IgD-negative memory B cell (primary cell): ENCODE results near the gene RSPH1. TPM values are rescaled to one million over a fixed set of nuclear protein-coding genes. Genes with fewer than 3 reads are reported as not detected.

Source experiments
- H3K27ac Mint-ChIP-seq, 3 donors: one replicate each; pipeline ENCODE4 v1.8.0; 2020 to 2022; ENCODE audit warnings: mild to moderate bottlenecking in 3 of 3, mixed read lengths in 3 of 3, moderate library complexity in 1 of 3
- H3K27me3 Mint-ChIP-seq: one replicate; pipeline ENCODE4 v1.8.0; 2021; ENCODE audit warnings: mixed read lengths
- H3K36me3 Mint-ChIP-seq: one replicate; pipeline ENCODE4 v1.8.0; 2020; ENCODE audit warnings: mild to moderate bottlenecking, mixed read lengths
- H3K4me1 Mint-ChIP-seq, 3 donors: one replicate each; pipeline ENCODE4 v1.8.0; 2020 to 2022; ENCODE audit warnings: mixed read lengths in 3 of 3, mild to moderate bottlenecking in 1 of 3
- H3K4me3 Mint-ChIP-seq, 4 donors: one replicate each; pipeline ENCODE4 v1.8.0; 2020 to 2022; ENCODE audit warnings: mild to moderate bottlenecking in 4 of 4, mixed read lengths in 4 of 4, moderate library complexity in 3 of 4
- H3K9me3 Mint-ChIP-seq, 3 donors: one replicate each; pipeline ENCODE4 v1.8.0; 2020 to 2021; ENCODE audit warnings: mixed read lengths in 3 of 3, mild to moderate bottlenecking in 1 of 3
- polyA plus RNA-seq: library from polyadenylated mRNA; unstranded; fragments of 300-500 nt; fragmentation: Illumina TruSeq; gene quantifications from one replicate; pipeline ENCODE4 v1.2.3, GENCODE V29; 2021

RSPH1 gene
- polyA plus RNA-seq, 1 donor from 2014 or later = not detected

- H3K36me3 Mint-ChIP-seq = peaks cover 2% of the 10 kb centered on the region
- H3K9me3 Mint-ChIP-seq = no peaks in the 10 kb centered on the region
- peaks cover 3% of the 10 kb centered on the region for H3K27me3 Mint-ChIP-seq
- H3K27ac Mint-ChIP-seq = no peak overlapping the region
- H3K4me1 Mint-ChIP-seq = peaks cover 10 to 11% (median 11%) of the 10 kb centered on the region in 3 donors
- H3K4me3 Mint-ChIP-seq = no peak overlapping the region
Measured at GRCh38 chr21:42493109-42494060, 2.6 kb downstream of the RSPH1 start.

GRCh38 chr21:42492201-42492600 lies 3.8 kb downstream of the RSPH1 start:
- Mint-ChIP-seq H3K4me1 (peaks cover 10 to 11% (median 10%) of the 10 kb centered on the region in 3 donors), H3K27me3 (peaks cover 6% of the 10 kb centered on the region), H3K9me3 (no peaks in the 10 kb centered on the region), H3K36me3 (peaks cover 2% of the 10 kb centered on the region), H3K4me3 (peak overlapping the region in 1 of 4 donors; percentile 7), H3K27ac (no peak overlapping the region)

- peaks cover 5 to 8% (median 6%) of the 10 kb centered on the region in 3 donors for H3K4me1 Mint-ChIP-seq
- no peaks in the 10 kb centered on the region for H3K9me3 Mint-ChIP-seq
- peaks cover 2% of the 10 kb centered on the region for H3K36me3 Mint-ChIP-seq
- H3K4me3 Mint-ChIP-seq = no peak overlapping the region
- peaks cover 6% of the 10 kb centered on the region for H3K27me3 Mint-ChIP-seq
- no peak overlapping the region for H3K27ac Mint-ChIP-seq
Measured at GRCh38 chr21:42491328-42491727, 4.7 kb downstream of the RSPH1 start.

GRCh38 chr21:42490720-42491119 lies 5.3 kb downstream of the RSPH1 start:
- H3K27me3 Mint-ChIP-seq = peaks cover 6% of the 10 kb centered on the region
- H3K4me1 Mint-ChIP-seq = peaks cover under 1 to 6% (median 5%) of the 10 kb centered on the region in 3 donors
- no peaks in the 10 kb centered on the region for H3K9me3 Mint-ChIP-seq
- no peak overlapping the region for H3K4me3 Mint-ChIP-seq
- H3K36me3 Mint-ChIP-seq = peaks cover 2% of the 10 kb centered on the region
- H3K27ac Mint-ChIP-seq = no peak overlapping the region

- peaks cover 0 to 3% (median 3%) of the 10 kb centered on the region in 3 donors for H3K4me1 Mint-ChIP-seq
- H3K4me3 Mint-ChIP-seq = no peak overlapping the region
- H3K36me3 Mint-ChIP-seq = peaks cover 2% of the 10 kb centered on the region
- no peaks in the 10 kb centered on the region for H3K9me3 Mint-ChIP-seq
- no peak overlapping the region for H3K27ac Mint-ChIP-seq
- peaks cover 6% of the 10 kb centered on the region for H3K27me3 Mint-ChIP-seq
Measured at GRCh38 chr21:42489991-42490390, 6.0 kb downstream of the RSPH1 start.

- Mint-ChIP-seq H3K36me3 (peaks cover 2% of the 10 kb centered on the region), H3K4me1 (peaks cover 0 to 3% (median 3%) of the 10 kb centered on the region in 3 donors), H3K9me3 (no peaks in the 10 kb centered on the region), H3K4me3 (peak overlapping the region in 1 of 4 donors; percentile 29), H3K27me3 (peaks cover 6% of the 10 kb centered on the region), H3K27ac (no peak overlapping the region)
Measured at GRCh38 chr21:42489006-42489563, 6.9 kb downstream of the RSPH1 start.

GRCh38 chr21:42486531-42486930 lies 9.5 kb downstream of the RSPH1 start:
- Mint-ChIP-seq H3K4me3 (no peak overlapping the region), H3K4me1 (peaks cover 0 to 4% (median 3%) of the 10 kb centered on the region in 3 donors), H3K27me3 (peaks cover 8% of the 10 kb centered on the region), H3K27ac (peak overlapping the region in 1 of 3 donors; percentile 22), H3K36me3 (peaks cover 2% of the 10 kb centered on the region), H3K9me3 (no peaks in the 10 kb centered on the region)

- H3K4me1 Mint-ChIP-seq = peaks cover 0 to 4% (median 3%) of the 10 kb centered on the region in 3 donors
- H3K4me3 Mint-ChIP-seq = no peak overlapping the region
- H3K27ac Mint-ChIP-seq = peak overlapping the region in 1 of 3 donors; percentile 22
- no peaks in the 10 kb centered on the region for H3K9me3 Mint-ChIP-seq
- peaks cover 8% of the 10 kb centered on the region for H3K27me3 Mint-ChIP-seq
- peaks cover 2% of the 10 kb centered on the region for H3K36me3 Mint-ChIP-seq
Measured at GRCh38 chr21:42486072-42486471, 10.0 kb downstream of the RSPH1 start.

- Mint-ChIP-seq H3K9me3 (no peaks in the 10 kb centered on the region), H3K36me3 (no peaks in the 10 kb centered on the region), H3K4me1 (peaks cover 0 to 4% (median 0%) of the 10 kb centered on the region in 3 donors), H3K4me3 (no peak overlapping the region), H3K27me3 (peaks cover 8% of the 10 kb centered on the region), H3K27ac (no peak overlapping the region)
Measured at GRCh38 chr21:42484966-42485365, 11.1 kb downstream of the RSPH1 start.

GRCh38 chr21:42481169-42481568 lies 14.9 kb downstream of the RSPH1 start:
- Mint-ChIP-seq H3K36me3 (no peaks in the 10 kb centered on the region), H3K27me3 (peaks cover 5% of the 10 kb centered on the region), H3K4me1 (peaks cover 0 to 6% (median 4%) of the 10 kb centered on the region in 3 donors), H3K4me3 (no peak overlapping the region), H3K27ac (peak overlapping the region in 1 of 3 donors; percentile 41), H3K9me3 (no peaks in the 10 kb centered on the region)

- Mint-ChIP-seq H3K27ac (no peak overlapping the region), H3K36me3 (no peaks in the 10 kb centered on the region), H3K4me1 (peaks cover 0 to 6% (median 4%) of the 10 kb centered on the region in 3 donors), H3K4me3 (no peak overlapping the region), H3K27me3 (peaks cover 5% of the 10 kb centered on the region), H3K9me3 (no peaks in the 10 kb centered on the region)
Measured at GRCh38 chr21:42480736-42481135, 15.3 kb downstream of the RSPH1 start.

GRCh38 chr21:42479582-42479981 lies 16.4 kb downstream of the RSPH1 start:
- no peaks in the 10 kb centered on the region for H3K36me3 Mint-ChIP-seq
- H3K27ac Mint-ChIP-seq = no peak overlapping the region
- H3K4me1 Mint-ChIP-seq = peaks cover 2 to 8% (median 6%) of the 10 kb centered on the region in 3 donors
- H3K9me3 Mint-ChIP-seq = no peaks in the 10 kb centered on the region
- H3K27me3 Mint-ChIP-seq = peaks cover 9% of the 10 kb centered on the region
- no peak overlapping the region for H3K4me3 Mint-ChIP-seq

GRCh38 chr21:42478504-42478903 lies 17.5 kb downstream of the RSPH1 start:
- no peaks in the 10 kb centered on the region for H3K36me3 Mint-ChIP-seq
- no peaks in the 10 kb centered on the region for H3K9me3 Mint-ChIP-seq
- H3K4me3 Mint-ChIP-seq = no peak overlapping the region
- peaks cover 15% of the 10 kb centered on the region for H3K27me3 Mint-ChIP-seq
- peaks cover 6 to 13% (median 7%) of the 10 kb centered on the region in 3 donors for H3K4me1 Mint-ChIP-seq
- no peak overlapping the region for H3K27ac Mint-ChIP-seq

GRCh38 chr21:42476388-42477331 lies 19.4 kb downstream of the RSPH1 start:
- Mint-ChIP-seq H3K4me1 (peaks cover 7 to 13% (median 9%) of the 10 kb centered on the region in 3 donors), H3K9me3 (no peaks in the 10 kb centered on the region), H3K27ac (no peak overlapping the region), H3K27me3 (peaks cover 18% of the 10 kb centered on the region), H3K36me3 (no peaks in the 10 kb centered on the region), H3K4me3 (no peak overlapping the region)
